ENCODE data around the gene USP10.
A peak's percentile ranks its signal among the peaks of the same experiment; 100 is the strongest.

Gene USP10

DNA sequence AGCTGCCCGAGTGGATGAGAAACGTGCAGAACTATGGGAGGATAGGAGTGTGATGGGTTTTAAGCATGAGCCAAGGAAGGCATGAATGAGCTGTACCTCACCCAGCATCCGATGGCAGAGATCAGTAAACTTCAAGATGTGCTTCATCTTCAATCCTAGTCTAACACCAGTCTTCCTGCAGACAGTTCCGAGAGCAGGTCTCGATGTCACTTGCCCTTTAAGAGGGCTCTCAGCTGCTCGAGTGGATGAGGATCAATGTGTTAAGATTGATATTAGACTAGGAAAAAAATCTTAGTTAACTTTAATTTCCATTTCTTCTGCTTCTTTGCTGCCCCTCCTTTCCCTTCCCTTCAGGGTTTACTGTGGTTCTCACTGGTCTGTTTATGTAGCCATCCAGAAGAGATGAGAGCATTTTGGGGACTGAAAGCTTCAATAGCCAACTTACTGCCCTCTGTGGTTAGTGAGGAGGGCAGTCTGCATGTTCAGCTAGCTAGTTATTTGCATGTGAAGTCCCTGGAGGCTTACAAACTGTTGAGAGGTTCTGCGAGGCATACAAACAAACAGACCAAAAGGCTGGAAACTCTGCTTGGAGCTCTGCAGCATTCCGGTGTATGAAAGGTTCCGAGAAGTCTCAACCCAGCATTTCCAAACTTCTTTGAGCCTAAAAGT lies 36.2 kb upstream of the USP10 start:
- DNase-seq (ENCODE audit: low spot score) = no peak
- H3K9me3 Mint-ChIP-seq = no peaks in the 10 kb centered on the region
- no peaks in the 10 kb centered on the region for H3K4me1 Mint-ChIP-seq (ENCODE audit: low read depth)
- no peaks in the 10 kb centered on the region for H3K27me3 Mint-ChIP-seq (ENCODE audit: low read depth)
- no peak overlapping the region for H3K4me3 Mint-ChIP-seq
- H3K27ac Mint-ChIP-seq = no peak overlapping the region
- peaks cover 47% of the 10 kb centered on the region for H3K36me3 Mint-ChIP-seq (ENCODE audit: low read depth)

- Mint-ChIP-seq H3K36me3 (ENCODE audit: low read depth) (peaks cover 39% of the 10 kb centered on the region), H3K4me3 (no peak overlapping the region)
Observed at GRCh38 chr16:84665359-84665758, 34.4 kb upstream of the USP10 start.

GRCh38 chr16:84665843-84666242 lies 34.0 kb upstream of the USP10 start:
- H3K4me1 Mint-ChIP-seq (ENCODE audit: low read depth) = no peaks in the 10 kb centered on the region

More at GRCh38 chr16:84665359-84665758, 34.4 kb upstream of the USP10 start:
- no peak for DNase-seq (ENCODE audit: low spot score)
- H3K9me3 Mint-ChIP-seq = no peaks in the 10 kb centered on the region
- no peaks in the 10 kb centered on the region for H3K27me3 Mint-ChIP-seq (ENCODE audit: low read depth)
- no peak overlapping the region for H3K27ac Mint-ChIP-seq
- H3K4me1 Mint-ChIP-seq (ENCODE audit: low read depth) = no peaks in the 10 kb centered on the region

DNA sequence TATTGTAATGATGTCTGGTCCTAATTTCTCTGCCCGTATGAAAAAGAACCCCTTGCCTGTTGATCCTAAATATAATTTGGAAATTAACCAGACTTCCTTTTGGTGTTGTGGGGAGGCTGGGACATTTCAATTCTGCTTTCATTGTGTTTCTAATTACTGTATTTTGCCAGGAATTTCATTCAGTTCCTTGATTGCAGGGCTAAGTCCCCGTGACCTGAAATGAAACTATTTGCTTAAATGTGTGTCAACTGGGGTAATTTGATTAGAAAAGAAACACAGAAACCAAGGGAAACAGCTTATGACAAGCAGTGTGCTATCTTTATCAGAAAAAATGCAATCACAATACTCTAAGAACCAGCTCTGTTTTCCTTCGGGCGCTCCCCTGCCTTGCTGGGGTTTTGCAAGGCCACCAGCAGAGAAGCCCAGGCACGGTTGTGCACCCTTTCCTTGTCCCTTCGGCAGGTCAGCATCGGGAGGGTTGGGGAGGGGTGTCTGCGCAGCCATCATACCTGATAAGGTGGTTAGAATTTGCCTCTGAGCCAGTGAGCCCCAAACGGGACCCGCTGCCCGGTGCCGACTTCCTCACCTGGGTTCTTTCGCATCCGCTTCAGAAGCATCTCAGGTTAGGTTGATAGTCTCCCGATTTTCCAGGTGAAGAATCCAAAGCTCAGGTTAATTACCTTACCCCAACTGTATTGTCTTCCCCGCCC lies 32.0 kb upstream of the USP10 start:
- Mint-ChIP-seq H3K36me3 (ENCODE audit: low read depth) (peaks cover 23% of the 10 kb centered on the region), H3K27ac (no peak overlapping the region), H3K27me3 (ENCODE audit: low read depth) (no peaks in the 10 kb centered on the region), H3K4me1 (ENCODE audit: low read depth) (peaks cover 3% of the 10 kb centered on the region), H3K9me3 (no peaks in the 10 kb centered on the region), H3K4me3 (no peak overlapping the region)
- DNase-seq (ENCODE audit: low spot score) = no peak

More at GRCh38 chr16:84665843-84666242, 34.0 kb upstream of the USP10 start:
- Mint-ChIP-seq H3K27me3 (ENCODE audit: low read depth) (no peaks in the 10 kb centered on the region), H3K36me3 (ENCODE audit: low read depth) (peaks cover 35% of the 10 kb centered on the region), H3K27ac (no peak overlapping the region), H3K4me3 (no peak overlapping the region), H3K9me3 (no peaks in the 10 kb centered on the region)
- DNase-seq (ENCODE audit: low spot score) = no peak

DNA sequence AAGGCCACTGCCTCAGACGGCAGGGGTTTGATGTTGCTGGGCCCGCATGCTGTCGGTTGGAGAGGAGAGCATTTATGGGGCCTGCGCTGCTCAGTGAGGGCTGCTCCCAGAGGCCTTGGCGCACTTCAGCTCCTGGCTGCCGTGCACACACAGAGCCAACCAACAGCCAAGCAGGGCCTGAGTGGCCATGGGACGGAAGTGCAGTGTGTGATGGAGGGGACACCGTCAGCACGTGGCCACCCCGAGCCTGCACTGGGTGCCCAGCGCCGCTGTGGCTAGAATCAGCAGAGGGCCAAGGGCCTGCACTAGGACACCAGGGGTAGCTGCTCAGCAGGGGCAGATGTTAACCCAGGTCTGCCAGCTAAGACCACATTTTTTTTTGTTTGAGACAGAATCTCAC lies 29.7 kb upstream of the USP10 start:
- peaks cover 3% of the 10 kb centered on the region for H3K4me1 Mint-ChIP-seq (ENCODE audit: low read depth)
- no peak overlapping the region for H3K27ac Mint-ChIP-seq
- no peak overlapping the region for H3K4me3 Mint-ChIP-seq
- H3K9me3 Mint-ChIP-seq = no peaks in the 10 kb centered on the region
- no peaks in the 10 kb centered on the region for H3K27me3 Mint-ChIP-seq (ENCODE audit: low read depth)
- no peak for DNase-seq (ENCODE audit: low spot score)
- H3K36me3 Mint-ChIP-seq (ENCODE audit: low read depth) = peaks cover 8% of the 10 kb centered on the region

DNA sequence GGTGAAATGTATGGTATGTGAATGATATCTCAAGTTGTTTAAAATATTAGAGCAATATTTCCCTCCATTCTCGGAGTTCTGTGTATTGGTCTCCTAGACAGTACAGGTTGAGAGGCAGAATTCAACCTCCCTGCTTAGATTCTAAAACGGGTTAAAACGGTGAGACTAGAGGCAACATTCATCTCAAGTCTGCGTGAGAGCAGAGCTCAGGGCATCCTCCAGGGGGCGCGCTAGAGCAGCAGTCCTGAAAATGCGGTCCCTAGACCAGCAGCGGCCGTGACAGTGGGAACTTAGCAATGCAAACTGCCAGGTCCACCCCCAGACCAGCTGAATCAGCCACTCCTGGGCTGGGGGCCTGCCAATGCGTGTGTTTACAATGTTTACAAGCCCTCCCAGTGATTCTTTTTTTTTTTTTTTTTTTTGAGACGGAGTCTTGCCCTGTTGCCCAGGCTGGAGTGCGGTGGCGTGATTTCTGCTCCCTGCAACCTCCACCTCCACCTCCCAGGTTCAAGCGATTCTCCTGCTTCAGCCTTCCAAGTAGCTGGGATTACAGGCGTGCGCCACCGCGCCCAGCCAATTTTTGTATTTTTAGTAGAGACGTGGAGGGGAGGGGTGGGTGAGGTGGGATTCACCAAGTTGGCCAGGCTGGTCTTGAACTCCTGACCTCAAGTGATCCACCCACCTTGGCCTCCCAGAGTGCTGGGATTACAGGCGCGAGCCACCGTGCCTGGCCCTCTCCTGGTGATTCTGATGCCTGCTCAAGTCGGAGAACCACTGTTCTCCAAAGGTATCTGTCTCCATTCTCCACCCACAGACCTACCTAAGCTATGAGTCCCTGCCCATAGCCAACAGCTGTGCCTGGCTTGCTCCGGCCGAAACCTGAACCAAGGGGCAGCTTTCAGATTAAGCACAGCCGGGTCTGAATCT lies 27.3 kb upstream of the USP10 start:
- Mint-ChIP-seq H3K4me1 (ENCODE audit: low read depth) (peaks cover 3% of the 10 kb centered on the region), H3K4me3 (no peak overlapping the region), H3K27ac (no peak overlapping the region), H3K36me3 (ENCODE audit: low read depth) (no peaks in the 10 kb centered on the region), H3K27me3 (ENCODE audit: low read depth) (peaks cover 5% of the 10 kb centered on the region), H3K9me3 (no peaks in the 10 kb centered on the region)
- DNase-seq (ENCODE audit: low spot score) = peak; percentile 67

GRCh38 chr16:84673203-84673535 lies 26.6 kb upstream of the USP10 start:
- Mint-ChIP-seq H3K9me3 (no peaks in the 10 kb centered on the region), H3K27me3 (ENCODE audit: low read depth) (peaks cover 9% of the 10 kb centered on the region), H3K4me1 (ENCODE audit: low read depth) (peaks cover 3% of the 10 kb centered on the region), H3K4me3 (no peak overlapping the region), H3K27ac (no peak overlapping the region), H3K36me3 (ENCODE audit: low read depth) (no peaks in the 10 kb centered on the region)
- DNase-seq (ENCODE audit: low spot score) = no peak

- Mint-ChIP-seq H3K36me3 (ENCODE audit: low read depth) (no peaks in the 10 kb centered on the region), H3K4me3 (no peak overlapping the region), H3K27me3 (ENCODE audit: low read depth) (peaks cover 9% of the 10 kb centered on the region), H3K9me3 (no peaks in the 10 kb centered on the region), H3K4me1 (ENCODE audit: low read depth) (peaks cover 3% of the 10 kb centered on the region), H3K27ac (no peak overlapping the region)
- DNase-seq (ENCODE audit: low spot score) = no peak
Observed at GRCh38 chr16:84673561-84673960, 26.2 kb upstream of the USP10 start.

DNA sequence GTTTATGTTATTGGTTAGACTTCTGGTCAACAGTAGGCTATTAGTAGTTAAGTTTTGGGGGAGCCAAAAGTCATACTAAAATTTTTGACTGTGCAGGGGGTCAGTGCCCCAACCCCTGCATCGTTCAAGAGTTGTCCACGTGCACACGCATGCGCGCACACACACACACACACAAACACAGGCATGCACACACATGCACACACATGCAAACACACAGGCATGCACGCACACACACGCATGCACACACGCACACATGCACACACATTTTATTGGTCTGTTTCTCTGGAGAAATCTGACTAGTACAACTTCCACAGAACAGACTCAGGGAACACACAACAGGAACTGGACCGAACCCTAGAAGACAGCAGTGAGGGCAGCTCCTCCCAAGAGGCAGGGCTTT lies 24.4 kb upstream of the USP10 start:
- H3K4me3 Mint-ChIP-seq = no peak overlapping the region
- H3K27me3 Mint-ChIP-seq (ENCODE audit: low read depth) = peaks cover 18% of the 10 kb centered on the region
- no peak overlapping the region for H3K27ac Mint-ChIP-seq
- no peaks in the 10 kb centered on the region for H3K36me3 Mint-ChIP-seq (ENCODE audit: low read depth)
- peaks cover 3% of the 10 kb centered on the region for H3K4me1 Mint-ChIP-seq (ENCODE audit: low read depth)
- no peaks in the 10 kb centered on the region for H3K9me3 Mint-ChIP-seq
- no peak for DNase-seq (ENCODE audit: low spot score)

DNA sequence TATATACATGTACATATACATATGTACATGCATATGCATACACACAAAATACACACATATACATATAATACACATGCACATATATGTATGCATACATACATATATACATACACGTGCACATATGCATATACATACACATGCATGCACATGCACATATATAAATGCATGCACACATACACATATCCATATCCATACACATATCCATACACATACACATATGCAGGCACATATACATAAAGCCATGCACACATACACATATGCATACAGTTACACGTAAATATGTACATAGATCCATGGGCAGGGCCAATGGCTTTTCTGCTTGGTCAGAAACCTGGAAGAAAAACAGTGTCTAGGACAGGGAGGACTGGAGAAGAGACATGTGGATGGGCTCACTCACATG lies 23.9 kb upstream of the USP10 start:
- Mint-ChIP-seq H3K4me1 (ENCODE audit: low read depth) (peaks cover 3% of the 10 kb centered on the region), H3K9me3 (no peaks in the 10 kb centered on the region), H3K27ac (no peak overlapping the region), H3K27me3 (ENCODE audit: low read depth) (peaks cover 23% of the 10 kb centered on the region), H3K36me3 (ENCODE audit: low read depth) (no peaks in the 10 kb centered on the region), H3K4me3 (no peak overlapping the region)
- no peak for DNase-seq (ENCODE audit: low spot score)

GRCh38 chr16:84677017-84677803 lies 22.6 kb upstream of the USP10 start:
- Mint-ChIP-seq H3K9me3 (no peaks in the 10 kb centered on the region), H3K27me3 (ENCODE audit: low read depth) (peaks cover 29% of the 10 kb centered on the region), H3K4me3 (no peak overlapping the region), H3K27ac (no peak overlapping the region), H3K4me1 (ENCODE audit: low read depth) (peaks cover 2% of the 10 kb centered on the region), H3K36me3 (ENCODE audit: low read depth) (no peaks in the 10 kb centered on the region)
- no peak for DNase-seq (ENCODE audit: low spot score)

DNA sequence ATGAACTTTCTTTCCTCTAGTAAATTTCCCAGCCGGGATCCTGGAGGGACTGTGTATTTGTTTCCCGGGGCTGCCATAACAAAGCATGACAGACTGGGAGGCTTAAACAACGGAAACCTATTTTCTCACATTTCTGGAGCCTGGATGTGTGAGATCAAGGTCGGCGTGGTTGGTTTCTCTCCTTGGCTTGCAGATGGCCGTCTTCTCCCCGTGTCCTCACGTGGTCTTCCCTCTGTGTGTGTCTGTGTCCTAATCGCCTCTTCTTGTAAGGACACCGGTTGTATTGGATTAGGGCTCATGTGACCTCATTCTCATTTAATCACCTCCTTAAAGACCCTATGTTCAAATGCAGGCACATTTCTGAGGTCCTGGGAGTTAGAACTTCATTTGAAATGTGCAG lies 22.0 kb upstream of the USP10 start:
- Mint-ChIP-seq H3K27me3 (ENCODE audit: low read depth) (peaks cover 32% of the 10 kb centered on the region), H3K36me3 (ENCODE audit: low read depth) (no peaks in the 10 kb centered on the region), H3K9me3 (no peaks in the 10 kb centered on the region), H3K4me1 (ENCODE audit: low read depth) (no peaks in the 10 kb centered on the region), H3K27ac (no peak overlapping the region), H3K4me3 (no peak overlapping the region)
- no peak for DNase-seq (ENCODE audit: low spot score)

- Mint-ChIP-seq H3K9me3 (no peaks in the 10 kb centered on the region), H3K4me1 (ENCODE audit: low read depth) (no peaks in the 10 kb centered on the region), H3K4me3 (no peak overlapping the region), H3K36me3 (ENCODE audit: low read depth) (no peaks in the 10 kb centered on the region), H3K27me3 (ENCODE audit: low read depth) (peaks cover 33% of the 10 kb centered on the region), H3K27ac (no peak overlapping the region)
- DNase-seq (ENCODE audit: low spot score) = no peak
Observed at GRCh38 chr16:84678541-84678940, 21.3 kb upstream of the USP10 start.
